ENCODE measurements around the gene GLYATL1.

GLYATL1 gene

DNA sequence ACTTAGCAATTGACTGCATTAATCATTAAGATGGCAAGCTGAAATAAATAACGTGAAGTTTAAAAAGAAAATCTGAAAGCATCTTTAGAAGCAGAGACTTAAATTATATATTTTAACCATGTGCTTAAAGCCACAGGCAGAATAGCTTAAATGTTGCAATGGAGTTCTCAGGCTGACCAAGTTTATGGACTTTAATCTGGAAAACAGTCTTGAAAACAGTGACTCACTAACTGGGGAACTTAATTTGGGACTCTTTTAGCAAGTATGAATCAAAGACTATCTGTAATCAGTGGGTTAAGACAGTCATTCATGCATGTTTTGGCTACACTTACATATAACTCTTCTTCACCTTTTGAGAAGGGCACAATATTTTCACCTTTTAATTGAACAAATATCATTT, 12.6 kb upstream of the GLYATL1 start:
- DNase-seq (ENCODE audit: low read depth in 2 of 2), result no peak

DNA sequence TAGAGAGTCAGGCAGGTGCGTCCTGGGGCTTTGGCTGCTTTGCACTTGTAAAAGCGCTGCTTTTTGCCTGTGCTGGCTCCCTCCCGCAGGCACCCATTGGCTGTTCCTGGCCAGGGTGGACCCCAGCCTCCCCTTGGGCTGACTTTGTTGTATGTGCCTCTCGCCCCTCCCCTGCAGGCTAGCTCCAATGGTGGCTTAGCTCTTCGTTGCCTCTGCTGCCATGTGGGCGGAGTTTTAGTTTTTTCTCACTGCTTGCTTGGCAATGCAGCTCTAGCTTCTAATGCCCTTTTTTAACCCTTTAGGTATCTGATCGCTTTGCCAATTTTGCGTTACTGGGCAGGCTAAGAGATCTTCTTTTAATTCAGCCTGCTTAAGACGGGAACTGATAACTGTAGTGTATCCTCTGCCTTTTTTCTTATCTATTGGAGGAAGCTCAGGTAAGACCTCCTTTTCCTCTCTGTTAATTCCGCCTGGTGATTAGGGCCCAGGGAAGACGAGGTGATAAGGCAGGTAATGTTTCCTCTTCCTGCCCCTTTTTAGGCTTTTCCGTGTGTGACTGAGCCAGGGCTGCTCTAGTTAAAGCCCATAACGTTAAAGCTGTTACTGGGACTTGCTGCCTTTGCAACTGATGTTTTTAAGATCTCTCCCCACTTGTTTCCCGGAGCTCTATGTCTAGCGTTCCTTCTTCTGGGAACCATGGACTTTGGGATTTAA, 11.7 kb upstream of the GLYATL1 start:
- no peak for DNase-seq (ENCODE audit: low read depth in 2 of 2)

DNA sequence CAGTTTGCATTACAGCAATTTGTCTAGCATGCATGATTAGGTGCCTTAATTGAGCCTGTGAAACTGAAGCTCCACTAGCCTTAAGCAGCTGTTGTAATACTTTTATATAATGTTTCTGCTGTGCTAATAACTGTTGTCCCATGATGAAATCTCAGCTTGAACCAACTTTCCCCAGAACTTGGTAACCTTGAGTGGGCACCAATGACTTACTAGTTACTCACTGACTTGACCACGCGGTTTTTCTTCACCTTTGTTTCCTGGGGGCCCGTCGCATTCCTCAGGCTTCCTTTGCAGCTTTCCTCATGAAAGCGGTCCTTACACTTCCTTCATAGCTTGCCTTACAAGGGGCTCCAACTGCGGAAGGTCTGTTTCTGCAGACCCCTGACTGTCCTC, 11.2 kb upstream of the GLYATL1 start:
- DNase-seq (ENCODE audit: low read depth in 2 of 2), result no peak

DNA sequence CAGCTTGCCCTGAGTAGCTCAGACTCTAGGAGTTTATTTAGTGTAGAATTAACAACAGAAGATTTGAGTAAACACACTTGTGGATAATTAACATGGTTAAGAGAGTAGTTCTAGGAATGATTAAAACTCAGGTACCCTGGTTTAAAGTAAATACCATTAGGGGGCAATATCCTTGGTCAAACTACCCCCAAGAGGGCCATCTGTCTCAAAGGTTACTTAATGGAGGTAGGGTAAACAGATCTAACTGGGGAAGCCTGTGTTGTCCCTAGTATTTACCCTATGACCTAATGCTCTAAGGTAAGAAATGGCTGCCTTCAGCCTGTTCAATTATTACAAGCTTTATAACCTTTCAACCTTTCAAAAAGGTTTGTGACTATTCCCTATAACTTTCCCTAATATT, 10.6 kb upstream of the GLYATL1 start:
- no peak for DNase-seq (ENCODE audit: low read depth in 2 of 2)

GRCh38 chr11:58930926-58931325, 8.4 kb upstream of the GLYATL1 start:
- DNase-seq (ENCODE audit: low read depth in 2 of 2), result no peak

DNA sequence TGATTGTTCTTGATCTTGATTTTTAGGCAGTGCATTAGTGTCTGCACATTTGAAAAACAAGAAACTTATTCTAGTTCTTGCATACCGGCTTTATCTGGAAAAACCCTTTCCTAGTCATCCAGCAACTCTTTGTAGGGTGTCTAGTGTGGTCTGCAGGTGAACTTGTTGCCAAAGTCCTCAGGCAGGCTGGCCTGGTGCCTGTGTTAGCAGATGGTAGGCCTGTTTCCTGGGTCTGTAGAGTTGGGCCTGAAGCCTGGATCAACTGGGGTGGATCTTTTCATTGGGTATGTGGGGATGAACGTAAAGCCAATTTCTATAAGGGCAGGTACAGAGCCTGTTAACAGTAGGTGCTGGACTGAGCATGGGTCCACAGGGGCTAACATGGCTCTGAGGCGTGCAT, 5.6 kb upstream of the GLYATL1 start:
- no peak for DNase-seq (ENCODE audit: low read depth in 2 of 2)

DNA sequence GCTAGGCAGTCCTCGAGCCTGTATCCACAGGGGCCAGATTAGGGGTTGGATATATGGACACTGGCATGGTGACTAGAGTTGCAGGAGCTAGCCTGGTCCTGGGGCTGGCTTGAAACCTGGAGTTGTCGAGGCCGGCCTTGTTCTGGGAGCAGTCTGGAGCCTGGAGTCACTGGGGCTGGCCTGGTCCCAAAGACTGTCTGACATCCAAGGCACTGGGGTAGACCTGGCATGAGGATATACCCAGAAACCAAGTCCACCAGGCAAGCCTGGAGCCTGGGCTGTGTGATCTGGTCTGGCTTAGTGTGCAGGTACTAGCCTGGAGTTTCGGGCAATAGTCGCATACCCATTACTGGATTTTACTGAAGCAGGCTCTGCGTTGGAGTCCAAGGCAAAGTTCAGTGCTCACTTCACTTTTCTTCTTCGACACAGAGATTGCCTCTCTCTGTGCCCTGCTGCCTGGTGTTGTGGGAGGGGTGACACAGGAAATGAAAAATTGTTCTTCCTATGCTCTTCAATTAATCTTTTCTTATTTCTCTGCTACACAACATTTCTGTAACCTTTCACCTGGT, 4.3 kb upstream of the GLYATL1 start:
- DNase-seq (ENCODE audit: low read depth in 2 of 2), result no peak

DNA sequence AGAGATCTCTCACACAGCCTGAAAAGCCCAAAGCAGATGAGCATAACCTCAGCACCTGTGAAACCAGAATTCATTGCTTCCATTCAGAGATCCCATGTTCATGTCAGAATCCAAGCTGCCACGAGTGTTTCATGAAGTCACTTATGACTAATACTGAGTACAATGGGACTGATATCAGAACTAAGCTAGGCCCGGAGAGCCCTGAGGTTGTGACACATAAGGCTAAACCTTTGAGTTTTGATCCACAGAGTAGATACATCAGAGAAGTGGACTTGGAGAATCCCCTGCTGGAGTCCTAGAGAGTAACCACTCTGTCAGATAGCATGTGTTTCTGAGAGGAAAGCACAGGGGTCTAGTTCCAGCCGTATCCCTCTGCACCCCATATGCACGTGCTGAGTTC, 890 bp upstream of the GLYATL1 start:
- no peak for DNase-seq (ENCODE audit: low read depth in 2 of 2)

- DNase-seq (ENCODE audit: low read depth in 2 of 2), result no peak
Observed at GRCh38 chr11:58940028-58940427, 740 bp downstream of the GLYATL1 start.

DNA sequence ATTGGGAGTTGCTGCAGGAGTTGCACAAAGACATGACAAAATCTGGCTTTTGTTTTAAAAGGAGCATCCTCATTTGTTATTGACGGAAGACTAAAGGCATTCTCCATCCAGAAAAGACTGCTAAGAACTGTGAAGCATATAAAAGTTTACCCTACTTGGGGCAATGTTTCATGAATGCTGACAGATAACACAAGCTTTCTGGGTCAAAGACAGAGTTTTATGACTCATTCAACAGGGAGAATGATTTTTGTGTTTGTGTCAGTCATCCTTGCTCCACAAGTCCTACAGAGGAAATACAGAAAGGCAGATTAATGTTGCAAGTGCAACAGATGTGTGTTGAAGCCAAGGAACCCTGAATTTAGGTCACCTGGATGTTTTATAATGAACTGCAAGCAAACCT, 2.5 kb downstream of the GLYATL1 start:
- no peak for DNase-seq (ENCODE audit: low read depth in 2 of 2)

DNA sequence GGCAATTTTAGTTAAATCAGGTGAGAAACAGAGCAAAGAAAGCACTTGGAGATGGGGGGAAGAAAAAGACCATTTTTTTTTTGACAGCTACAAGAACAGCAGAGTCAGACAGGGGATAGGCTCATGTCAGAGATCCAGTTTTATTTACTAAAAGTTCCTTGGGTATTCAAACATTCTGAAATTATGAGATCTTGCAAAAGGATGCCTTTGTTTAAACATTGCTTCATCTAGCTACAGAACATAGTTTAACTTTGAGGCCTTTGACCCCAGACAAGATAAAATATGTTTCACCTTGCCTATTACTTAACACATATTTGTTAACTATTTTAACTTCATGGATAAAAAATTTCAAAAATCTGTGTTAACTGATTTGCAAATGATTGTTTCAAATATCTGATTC, 6.4 kb downstream of the GLYATL1 start:
- DNase-seq (ENCODE audit: low read depth in 2 of 2), result no peak

GRCh38 chr11:58949184-58949583, 9.9 kb downstream of the GLYATL1 start:
- DNase-seq (ENCODE audit: low read depth in 2 of 2), result no peak

DNA sequence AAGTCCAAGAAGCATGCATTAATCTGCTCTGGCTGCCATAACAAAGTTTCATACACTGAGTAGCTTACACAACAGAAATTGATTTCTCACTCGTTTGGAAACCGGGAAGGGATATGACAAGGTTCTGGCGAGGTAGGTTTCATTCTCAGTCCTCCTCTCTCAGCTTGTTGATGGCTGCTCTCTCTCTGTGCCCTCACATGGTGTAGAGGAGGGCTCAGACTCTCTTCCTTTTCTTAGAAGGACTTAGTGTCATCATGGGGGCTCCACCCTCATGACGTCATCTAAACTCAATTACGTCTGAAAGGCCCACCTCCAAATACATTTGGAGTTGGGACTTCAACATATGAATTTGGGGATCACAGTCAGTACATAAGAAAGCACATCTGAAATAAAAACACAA, 18.6 kb downstream of the GLYATL1 start:
- DNase-seq (ENCODE audit: low read depth in 2 of 2), result no peak

DNA sequence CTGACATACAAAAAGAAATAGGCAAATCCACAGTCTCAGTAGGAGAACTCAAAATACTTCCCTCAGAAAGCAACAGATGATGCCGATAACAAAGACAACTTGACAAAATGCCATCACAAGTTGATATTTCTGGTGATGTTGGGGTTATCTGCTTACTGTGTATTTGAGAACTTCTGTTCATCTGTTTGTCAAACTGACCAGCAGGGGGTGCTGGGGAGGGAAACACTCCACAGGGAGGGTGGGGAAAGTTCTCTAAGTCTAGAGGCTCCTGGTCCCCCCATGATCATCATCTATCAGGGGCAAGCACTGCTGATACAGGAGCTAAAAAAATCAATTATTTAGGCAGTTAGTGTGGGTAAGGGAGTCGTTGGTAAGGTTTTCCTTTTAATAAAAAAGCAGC, 19.2 kb downstream of the GLYATL1 start:
- DNase-seq (ENCODE audit: low read depth in 2 of 2), result peak; percentile 5 to 29

- no peak for DNase-seq (ENCODE audit: low read depth in 2 of 2)
Observed at GRCh38 chr11:58963551-58964104, 24.3 kb downstream of the GLYATL1 start.

- no peak for DNase-seq (ENCODE audit: low read depth in 2 of 2)
Observed at GRCh38 chr11:58965246-58965985, 26.1 kb downstream of the GLYATL1 start.

DNA sequence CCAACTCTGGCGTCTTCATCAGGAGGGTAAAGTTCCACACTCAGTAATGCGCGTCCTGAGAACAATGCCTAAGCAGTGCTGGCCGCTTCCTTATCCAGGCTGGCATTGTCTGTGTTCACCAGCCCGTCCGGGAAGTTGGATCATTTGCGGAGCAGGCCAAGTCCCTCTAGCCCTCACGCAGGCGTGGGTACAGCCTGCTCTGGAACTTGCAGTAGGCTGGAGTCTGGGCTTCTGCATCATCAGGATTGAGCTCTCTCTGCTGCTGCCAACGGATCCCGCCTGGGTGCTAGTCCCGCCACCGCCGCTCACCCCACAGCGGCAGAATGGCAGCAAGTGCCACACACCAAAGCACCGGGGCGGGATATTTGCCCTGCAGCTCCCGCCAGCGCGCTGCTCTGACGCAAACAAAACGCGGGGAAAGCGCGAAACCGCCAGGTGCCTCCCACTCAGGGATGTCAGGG, 29.0 kb downstream of the GLYATL1 start:
- no peak for DNase-seq (ENCODE audit: low read depth in 2 of 2)

DNA sequence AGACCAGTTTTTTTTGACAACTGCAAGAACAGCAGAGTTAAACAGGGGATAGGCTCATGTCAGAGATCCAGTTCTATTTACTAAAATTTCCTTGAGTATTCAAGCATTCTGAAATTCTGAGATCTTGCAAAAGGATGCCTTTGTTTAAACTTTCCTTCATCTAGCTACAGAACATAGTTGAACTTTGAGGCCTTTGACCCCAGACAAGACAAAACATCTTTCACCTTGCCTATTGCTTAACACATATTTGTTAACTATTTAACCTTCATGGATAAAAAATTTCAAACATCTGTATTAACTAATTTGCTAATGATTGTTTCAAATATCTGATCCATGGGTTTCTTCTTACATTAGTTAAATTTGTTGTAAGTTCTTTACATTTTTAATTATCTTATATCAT, 38.2 kb downstream of the GLYATL1 start:
- DNase-seq (ENCODE audit: low read depth in 2 of 2), result no peak

DNA sequence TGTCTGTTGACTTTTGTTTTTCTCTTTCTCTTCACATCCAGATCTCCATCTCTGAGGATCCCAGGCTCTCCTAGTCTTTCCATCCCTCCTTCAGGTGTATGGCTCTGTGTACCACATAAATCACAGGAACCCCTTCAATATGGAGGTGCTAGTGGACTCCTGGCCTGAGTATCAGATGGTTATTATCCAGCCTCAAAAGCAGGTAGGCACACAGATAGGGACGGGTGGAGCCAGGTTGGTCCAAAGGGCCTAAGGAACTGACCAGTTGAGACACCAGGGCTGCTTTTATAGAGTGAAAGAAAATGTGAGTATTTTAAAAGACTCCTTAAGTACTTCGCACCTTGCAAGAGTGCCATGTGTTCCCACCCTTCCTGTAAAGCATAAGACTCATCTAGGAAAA, 39.9 kb downstream of the GLYATL1 start:
- no peak for DNase-seq (ENCODE audit: low read depth in 2 of 2)

DNA sequence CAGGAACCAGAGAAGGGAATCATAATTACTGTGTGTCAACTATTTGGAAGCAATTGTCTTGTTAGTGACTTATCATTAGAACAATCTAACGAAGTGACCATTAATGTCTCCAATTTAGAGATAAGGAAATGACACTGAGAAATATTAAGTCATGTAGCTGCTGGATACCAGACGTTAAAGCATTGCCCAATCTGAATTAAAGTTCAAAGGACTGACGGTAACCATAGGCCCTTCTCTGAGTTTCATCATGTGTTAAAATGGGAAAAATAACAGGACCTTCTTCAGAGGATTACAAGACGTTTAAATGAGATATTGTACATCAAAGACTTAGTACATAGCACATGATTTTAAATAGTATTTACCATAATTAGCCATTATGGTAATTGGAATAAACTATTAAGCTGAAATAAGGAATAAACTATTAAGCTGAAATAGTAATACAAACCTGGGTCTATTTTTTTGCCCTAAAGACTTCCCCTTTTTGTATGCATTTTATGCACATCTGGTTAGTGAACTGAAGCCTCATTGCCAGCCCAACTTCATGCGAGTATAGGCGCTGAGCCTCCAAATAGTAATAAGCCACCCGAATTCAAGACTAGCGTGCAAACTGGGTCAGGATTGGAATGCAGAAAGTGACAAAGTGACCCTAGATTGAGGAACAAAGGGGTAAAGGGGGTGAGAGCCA, 41.0 kb downstream of the GLYATL1 start:
- no peak for DNase-seq (ENCODE audit: low read depth in 2 of 2)

- DNase-seq (ENCODE audit: low read depth in 2 of 2), result no peak
Observed at GRCh38 chr11:58992489-58992888, 53.2 kb downstream of the GLYATL1 start.

DNA sequence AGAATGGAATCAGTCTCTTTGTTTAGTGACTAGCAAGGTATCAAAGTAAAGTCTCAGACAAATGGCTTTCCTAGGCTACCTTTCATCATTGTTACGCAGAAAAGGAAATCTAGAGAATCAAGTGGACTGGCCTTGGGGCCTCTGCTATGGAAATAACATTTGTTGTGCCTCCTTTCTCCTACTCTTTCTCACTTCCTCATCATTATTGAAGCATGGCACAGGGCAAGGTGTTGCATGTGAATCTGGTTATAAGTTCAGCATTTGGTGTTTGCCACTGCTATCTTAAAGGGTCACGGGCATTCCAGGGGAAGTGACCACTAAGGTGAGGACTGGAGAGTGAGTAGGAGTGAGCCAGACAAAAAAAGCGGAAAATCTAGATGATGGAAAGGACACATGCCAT, 54.9 kb downstream of the GLYATL1 start:
- DNase-seq (ENCODE audit: low read depth in 2 of 2), result no peak

Measured in stimulated activated CD4-positive, alpha-beta T cell treated with anti-CD3 and anti-CD28 coated beads, Interleukin-1b, Interleukin-23, amount 100 ng/mL, for 4 hours (primary cell).